ENCODE results near the gene RHBDD3. TPM values are rescaled to one million over a fixed set of nuclear protein-coding genes. Genes with fewer than 3 reads are reported as not detected.
A peak's percentile ranks its signal among the peaks of the same experiment; 100 is the strongest.

RHBDD3 gene
- total RNA-seq, 6 experiments from 2014 or later: 9.7 to 35.3 (median 14.7) TPM

GRCh38 chr22:29301716-29302401 is 34.1 kb upstream of the RHBDD3 start:
- H3K9me3 ChIP-seq: no peaks in the 10 kb centered on the region
- H3K27ac ChIP-seq: peak overlapping the region in 1 of 3 donors; percentile 77
- 60% methylated on average over 1 of the region's 17 CpGs for WGBS (ENCODE audit: insufficient coverage, low coverage, low lambda C conversion rate, missing lambda C conversion rate)
- no peak for ATAC-seq
- peaks cover 0 to 20% (median 7%) of the 10 kb centered on the region in 4 donors for H3K4me1 ChIP-seq
- no peak overlapping the region for H3K4me3 ChIP-seq
- no peak for TF ChIP-seq POLR2A (IDR thresholded peaks at IDR 0.05)
- no peak for TF ChIP-seq CTCF (IDR thresholded peaks at IDR 0.05)
- peaks cover 12 to 43% (median 27%) of the 10 kb centered on the region in 4 donors for H3K36me3 ChIP-seq
- DNase-seq: no peak
- intact Hi-C loops (cut with DNase I): loop anchor here (5.0 to 10.0 kb wide), 2 partner anchors 53 to 55 kb away; no protein-coding TSS in a partner anchor
- no peaks in the 10 kb centered on the region for H3K27me3 ChIP-seq

- H3K4me1 ChIP-seq: peaks cover 0 to 20% (median 5%) of the 10 kb centered on the region in 4 donors
- no peak for ATAC-seq
- 73% methylated on average over 7 of the region's 10 CpGs for WGBS (ENCODE audit: insufficient coverage, low coverage, low lambda C conversion rate, missing lambda C conversion rate)
- H3K27me3 ChIP-seq: no peaks in the 10 kb centered on the region
- DNase-seq: peak in 1 of 3 donors; percentile 37
- H3K4me3 ChIP-seq: no peak overlapping the region
- intact Hi-C loops (cut with DNase I): loop anchor here (5.0 to 10.0 kb wide), 2 partner anchors 54 to 56 kb away; no protein-coding TSS in a partner anchor
- no peaks in the 10 kb centered on the region for H3K9me3 ChIP-seq
- H3K27ac ChIP-seq: no peak overlapping the region
- H3K36me3 ChIP-seq: peaks cover 19 to 51% (median 35%) of the 10 kb centered on the region in 4 donors
- TF ChIP-seq CTCF (IDR thresholded peaks at IDR 0.05) (no peak), POLR2A (IDR thresholded peaks at IDR 0.05) (no peak)
Observed at GRCh38 chr22:29300807-29301601, 33.2 kb upstream of the RHBDD3 start.

- Histone ChIP-seq H3K4me1 (peaks cover 0 to 20% (median 5%) of the 10 kb centered on the region in 4 donors), H3K36me3 (peaks cover 23 to 57% (median 39%) of the 10 kb centered on the region in 4 donors), H3K27ac (no peak overlapping the region), H3K27me3 (no peaks in the 10 kb centered on the region), H3K9me3 (no peaks in the 10 kb centered on the region), H3K4me3 (no peak overlapping the region)
- no peak for ATAC-seq
- intact Hi-C loops (cut with DNase I): loop anchor here (5.0 to 10.0 kb wide), 2 partner anchors 54 to 57 kb away; no protein-coding TSS in a partner anchor
- TF ChIP-seq CTCF (IDR thresholded peaks at IDR 0.05) (no peak), POLR2A (IDR thresholded peaks at IDR 0.05) (no peak)
- WGBS (ENCODE audit: insufficient coverage, low coverage, low lambda C conversion rate, missing lambda C conversion rate): 86% methylated on average over 3 of the region's 4 CpGs
- DNase-seq: no peak
Observed at GRCh38 chr22:29300467-29300806, 32.7 kb upstream of the RHBDD3 start.

- WGBS (ENCODE audit: insufficient coverage, low coverage, low lambda C conversion rate, missing lambda C conversion rate): 88% methylated on average over 6 of the region's 19 CpGs
- TF ChIP-seq POLR2A (IDR thresholded peaks at IDR 0.05) (no peak), CTCF (IDR thresholded peaks at IDR 0.05) (no peak)
- no peak for DNase-seq
- intact Hi-C loops (cut with DNase I): no loop called here
- no peak overlapping the region for H3K27ac ChIP-seq
- no peak overlapping the region for H3K4me3 ChIP-seq
- H3K9me3 ChIP-seq: no peaks in the 10 kb centered on the region
- H3K4me1 ChIP-seq: peaks cover 0 to 20% (median 5%) of the 10 kb centered on the region in 4 donors
- no peaks in the 10 kb centered on the region for H3K27me3 ChIP-seq
- H3K36me3 ChIP-seq: peaks cover 23 to 68% (median 45%) of the 10 kb centered on the region in 4 donors
- ATAC-seq: no peak
Observed at GRCh38 chr22:29299136-29299900, 31.5 kb upstream of the RHBDD3 start.
